ENCODE data around the gene KISS1R.

KISS1R gene

DNA sequence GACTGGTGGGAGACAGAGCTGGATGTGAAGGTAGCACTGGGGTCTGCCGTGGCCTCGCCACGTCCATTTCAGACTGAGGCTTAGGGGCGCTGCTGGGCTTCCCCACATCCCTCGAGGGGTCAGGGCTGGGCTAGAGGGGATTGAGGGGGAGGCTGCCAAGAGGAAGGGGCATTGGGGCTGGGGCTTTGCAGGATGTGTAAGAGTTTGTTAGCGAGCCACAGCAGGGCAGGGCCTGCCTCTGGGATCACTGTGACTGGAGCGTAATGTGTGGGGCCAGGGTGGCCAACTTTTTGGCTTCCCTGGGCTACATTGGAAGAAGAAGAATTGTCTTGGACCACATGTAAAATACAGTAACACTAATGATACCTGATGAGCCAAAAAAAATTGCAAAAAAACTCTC lies 22.8 kb downstream of the KISS1R start:
- Histone ChIP-seq H3K23ac (ENCODE audit: low read length) (no peak overlapping the region), H3K18ac (ENCODE audit: low read length) (no peak overlapping the region), H3K4me2 (ENCODE audit: low read length) (no peak overlapping the region), H3K4me1 (ENCODE audit: control insufficient read depth, low read depth, low read length) (no peaks in the 10 kb centered on the region), H3K79me2 (ENCODE audit: control insufficient read depth, insufficient read depth, low read length) (peaks cover 65% of the 10 kb centered on the region), H3K4me3 (ENCODE audit: low read length) (no peak overlapping the region), H4K5ac (ENCODE audit: low read length) (no peak overlapping the region), H3K79me1 (ENCODE audit: low read length) (peaks cover 10% of the 10 kb centered on the region), H2AK5ac (ENCODE audit: low read length) (no peak overlapping the region), H2BK120ac (ENCODE audit: low read depth, low read length) (no peak overlapping the region), H3K36me3 (ENCODE audit: control insufficient read depth, insufficient read depth, low read length) (peaks cover 13% of the 10 kb centered on the region), H3K56ac (ENCODE audit: low read length) (no peak overlapping the region), H3K9ac (ENCODE audit: low read length) (no peak overlapping the region), H3K27ac (ENCODE audit: low read depth, low read length) (no peak overlapping the region), H3K27me3 (ENCODE audit: insufficient read depth, low read length, poor library complexity) (no peaks in the 10 kb centered on the region), H2BK5ac (ENCODE audit: low read length) (no peak overlapping the region), H2BK15ac (replicated peaks; ENCODE audit: low read depth) (no peak overlapping the region), H3K4ac (ENCODE audit: low read depth, low read length) (no peak overlapping the region), H4K8ac (ENCODE audit: low read depth, low read length) (no peak overlapping the region)
- no peak for DNase-seq
- WGBS (ENCODE audit: extremely low coverage, insufficient coverage, low lambda C conversion rate): no CpG with 5 or more reads among the region's 7 CpGs

- Histone ChIP-seq H3K4me1 (ENCODE audit: control insufficient read depth, low read depth, low read length) (no peaks in the 10 kb centered on the region), H4K5ac (ENCODE audit: low read length) (no peak overlapping the region), H3K9ac (ENCODE audit: low read length) (no peak overlapping the region), H2BK120ac (ENCODE audit: low read depth, low read length) (no peak overlapping the region), H3K27me3 (ENCODE audit: insufficient read depth, low read length, poor library complexity) (no peaks in the 10 kb centered on the region), H4K8ac (ENCODE audit: low read depth, low read length) (no peak overlapping the region), H3K79me1 (ENCODE audit: low read length) (peaks cover 15% of the 10 kb centered on the region), H3K27ac (ENCODE audit: low read depth, low read length) (no peak overlapping the region), H3K56ac (ENCODE audit: low read length) (no peak overlapping the region), H3K23ac (ENCODE audit: low read length) (no peak overlapping the region), H3K4me2 (ENCODE audit: low read length) (no peak overlapping the region), H3K4ac (ENCODE audit: low read depth, low read length) (no peak overlapping the region), H2AK5ac (ENCODE audit: low read length) (no peak overlapping the region), H3K79me2 (ENCODE audit: control insufficient read depth, insufficient read depth, low read length) (peaks cover 68% of the 10 kb centered on the region), H2BK15ac (replicated peaks; ENCODE audit: low read depth) (no peak overlapping the region), H3K4me3 (ENCODE audit: low read length) (no peak overlapping the region), H2BK5ac (ENCODE audit: low read length) (no peak overlapping the region), H3K36me3 (ENCODE audit: control insufficient read depth, insufficient read depth, low read length) (peaks cover 12% of the 10 kb centered on the region), H3K18ac (ENCODE audit: low read length) (no peak overlapping the region)
- no peak for DNase-seq
- no CpG with 5 or more reads among the region's 64 CpGs for WGBS (ENCODE audit: extremely low coverage, insufficient coverage, low lambda C conversion rate)
Measured at GRCh38 chr19:940591-941291, 23.6 kb downstream of the KISS1R start.

DNA sequence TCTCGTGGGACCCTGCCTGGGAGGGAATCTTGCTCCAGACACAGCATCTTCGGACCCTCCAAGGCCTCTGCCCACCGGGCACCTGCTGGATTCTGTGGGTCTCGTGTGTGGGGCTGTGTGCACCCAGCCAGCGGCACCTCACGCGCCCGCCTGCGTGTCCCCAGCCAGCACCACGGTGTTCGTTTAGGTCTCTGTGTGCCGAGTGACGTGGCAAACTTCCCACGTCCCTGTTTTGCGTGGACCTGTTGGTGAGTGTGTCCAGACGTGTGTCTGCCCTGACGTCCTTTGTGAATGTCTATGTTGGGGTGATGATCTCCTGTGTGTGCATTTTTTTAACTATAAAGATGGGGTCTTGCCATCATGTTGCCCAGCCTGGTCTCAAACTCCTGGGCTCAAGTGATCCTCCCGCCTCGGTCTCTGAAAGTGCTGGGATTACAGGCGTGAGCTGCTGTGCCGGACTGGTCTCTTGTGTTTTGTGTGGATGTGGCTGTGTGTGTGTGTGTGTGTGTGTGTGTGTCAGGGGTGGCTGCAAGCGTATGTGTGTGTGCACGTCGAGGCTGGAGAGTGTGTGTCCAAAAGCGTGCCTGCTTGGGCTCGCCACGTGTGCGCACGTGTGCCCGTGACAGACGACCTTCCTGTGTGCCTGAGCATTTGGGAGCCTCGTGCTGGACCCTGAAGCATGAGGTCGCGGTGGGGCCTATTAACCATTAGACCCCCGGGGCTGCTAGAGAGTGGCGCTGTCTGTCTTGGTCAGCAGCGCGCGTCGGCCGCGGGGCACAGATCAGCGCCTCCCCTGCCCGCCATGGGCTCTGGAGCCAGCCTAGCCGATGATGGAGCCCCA lies 24.4 kb downstream of the KISS1R start:
- H4K8ac ChIP-seq (ENCODE audit: low read depth, low read length): no peak overlapping the region
- no peaks in the 10 kb centered on the region for H3K4me1 ChIP-seq (ENCODE audit: control insufficient read depth, low read depth, low read length)
- H3K4me2 ChIP-seq (ENCODE audit: low read length): no peak overlapping the region
- H3K4ac ChIP-seq (ENCODE audit: low read depth, low read length): no peak overlapping the region
- no peak overlapping the region for H2BK15ac ChIP-seq (replicated peaks; ENCODE audit: low read depth)
- DNase-seq: no peak
- no peak overlapping the region for H2BK120ac ChIP-seq (ENCODE audit: low read depth, low read length)
- no peak overlapping the region for H2AK5ac ChIP-seq (ENCODE audit: low read length)
- H3K27ac ChIP-seq (ENCODE audit: low read depth, low read length): no peak overlapping the region
- H3K18ac ChIP-seq (ENCODE audit: low read length): no peak overlapping the region
- no peak overlapping the region for H3K23ac ChIP-seq (ENCODE audit: low read length)
- H3K9ac ChIP-seq (ENCODE audit: low read length): no peak overlapping the region
- H2BK5ac ChIP-seq (ENCODE audit: low read length): no peak overlapping the region
- H4K5ac ChIP-seq (ENCODE audit: low read length): no peak overlapping the region
- H3K79me2 ChIP-seq (ENCODE audit: control insufficient read depth, insufficient read depth, low read length): peaks cover 64% of the 10 kb centered on the region
- no CpG with 5 or more reads among the region's 45 CpGs for WGBS (ENCODE audit: extremely low coverage, insufficient coverage, low lambda C conversion rate)
- no peaks in the 10 kb centered on the region for H3K27me3 ChIP-seq (ENCODE audit: insufficient read depth, low read length, poor library complexity)
- H3K56ac ChIP-seq (ENCODE audit: low read length): no peak overlapping the region
- peaks cover 16% of the 10 kb centered on the region for H3K79me1 ChIP-seq (ENCODE audit: low read length)
- H3K36me3 ChIP-seq (ENCODE audit: control insufficient read depth, insufficient read depth, low read length): peaks cover 12% of the 10 kb centered on the region
- H3K4me3 ChIP-seq (ENCODE audit: low read length): no peak overlapping the region

DNA sequence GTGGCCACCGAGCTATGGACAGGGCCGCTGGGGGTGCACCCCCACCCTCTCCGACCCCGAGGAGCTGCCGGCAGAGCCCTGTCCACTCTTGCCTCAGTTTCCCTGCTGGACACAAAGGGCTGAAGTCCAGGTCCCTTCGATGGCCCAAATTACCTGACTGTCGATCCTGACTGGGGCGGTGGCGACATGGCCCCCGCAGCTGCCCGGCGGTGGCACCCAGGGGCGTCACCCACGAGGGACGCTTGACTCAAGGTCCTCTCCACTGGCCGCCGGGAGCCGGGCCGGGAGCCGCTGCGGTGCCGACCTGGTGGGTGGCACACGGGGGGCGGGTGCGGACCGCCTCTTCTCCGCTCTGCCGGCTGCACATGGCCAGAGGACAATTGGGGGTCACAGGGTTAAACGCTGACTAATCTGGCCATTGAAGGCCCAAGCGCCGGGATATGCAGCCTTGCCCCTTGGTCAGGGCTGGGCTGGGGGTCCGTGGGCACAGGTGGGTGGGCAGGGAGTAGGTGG lies 25.1 kb downstream of the KISS1R start:
- no peaks in the 10 kb centered on the region for H3K27me3 ChIP-seq (ENCODE audit: insufficient read depth, low read length, poor library complexity)
- H3K56ac ChIP-seq (ENCODE audit: low read length): no peak overlapping the region
- no peak overlapping the region for H2AK5ac ChIP-seq (ENCODE audit: low read length)
- no peak overlapping the region for H2BK120ac ChIP-seq (ENCODE audit: low read depth, low read length)
- H3K79me1 ChIP-seq (ENCODE audit: low read length): peaks cover 17% of the 10 kb centered on the region
- no peak overlapping the region for H3K4me2 ChIP-seq (ENCODE audit: low read length)
- H3K79me2 ChIP-seq (ENCODE audit: control insufficient read depth, insufficient read depth, low read length): peaks cover 63% of the 10 kb centered on the region
- DNase-seq: no peak
- peaks cover 11% of the 10 kb centered on the region for H3K36me3 ChIP-seq (ENCODE audit: control insufficient read depth, insufficient read depth, low read length)
- H3K18ac ChIP-seq (ENCODE audit: low read length): no peak overlapping the region
- H3K23ac ChIP-seq (ENCODE audit: low read length): no peak overlapping the region
- H4K5ac ChIP-seq (ENCODE audit: low read length): no peak overlapping the region
- no peak overlapping the region for H2BK15ac ChIP-seq (replicated peaks; ENCODE audit: low read depth)
- H3K4me1 ChIP-seq (ENCODE audit: control insufficient read depth, low read depth, low read length): no peaks in the 10 kb centered on the region
- H3K4me3 ChIP-seq (ENCODE audit: low read length): no peak overlapping the region
- H3K27ac ChIP-seq (ENCODE audit: low read depth, low read length): no peak overlapping the region
- no CpG with 5 or more reads among the region's 32 CpGs for WGBS (ENCODE audit: extremely low coverage, insufficient coverage, low lambda C conversion rate)
- no peak overlapping the region for H3K9ac ChIP-seq (ENCODE audit: low read length)
- H4K8ac ChIP-seq (ENCODE audit: low read depth, low read length): no peak overlapping the region
- H3K4ac ChIP-seq (ENCODE audit: low read depth, low read length): no peak overlapping the region
- no peak overlapping the region for H2BK5ac ChIP-seq (ENCODE audit: low read length)

- no peak overlapping the region for H3K4me3 ChIP-seq (ENCODE audit: low read length)
- H4K8ac ChIP-seq (ENCODE audit: low read depth, low read length): no peak overlapping the region
- H3K4me1 ChIP-seq (ENCODE audit: control insufficient read depth, low read depth, low read length): no peaks in the 10 kb centered on the region
- WGBS (ENCODE audit: extremely low coverage, insufficient coverage, low lambda C conversion rate): no CpG with 5 or more reads among the region's 17 CpGs
- H3K79me2 ChIP-seq (ENCODE audit: control insufficient read depth, insufficient read depth, low read length): peaks cover 55% of the 10 kb centered on the region
- H3K56ac ChIP-seq (ENCODE audit: low read length): no peak overlapping the region
- no peaks in the 10 kb centered on the region for H3K27me3 ChIP-seq (ENCODE audit: insufficient read depth, low read length, poor library complexity)
- H3K9ac ChIP-seq (ENCODE audit: low read length): no peak overlapping the region
- H3K18ac ChIP-seq (ENCODE audit: low read length): no peak overlapping the region
- no peak overlapping the region for H2BK15ac ChIP-seq (replicated peaks; ENCODE audit: low read depth)
- no peak overlapping the region for H3K4me2 ChIP-seq (ENCODE audit: low read length)
- H2BK5ac ChIP-seq (ENCODE audit: low read length): no peak overlapping the region
- peaks cover 6% of the 10 kb centered on the region for H3K36me3 ChIP-seq (ENCODE audit: control insufficient read depth, insufficient read depth, low read length)
- H3K4ac ChIP-seq (ENCODE audit: low read depth, low read length): no peak overlapping the region
- no peak overlapping the region for H2AK5ac ChIP-seq (ENCODE audit: low read length)
- no peak overlapping the region for H3K27ac ChIP-seq (ENCODE audit: low read depth, low read length)
- peaks cover 18% of the 10 kb centered on the region for H3K79me1 ChIP-seq (ENCODE audit: low read length)
- no peak overlapping the region for H4K5ac ChIP-seq (ENCODE audit: low read length)
- no peak overlapping the region for H3K23ac ChIP-seq (ENCODE audit: low read length)
- no peak for DNase-seq
- H2BK120ac ChIP-seq (ENCODE audit: low read depth, low read length): no peak overlapping the region
Measured at GRCh38 chr19:943551-944170, 26.5 kb downstream of the KISS1R start.

Measured in mesendoderm (in vitro differentiated cells).